IMR-90 (cell line): ENCODE results near the gene DDX27. TPM values are rescaled to one million over a fixed set of nuclear protein-coding genes. Genes with fewer than 3 reads are reported as not detected.

Experiments
- ATAC-seq: fragments of 200-7000 bp; cut with Tn5 transposase; 2 replicates; pipeline ENCODE4 v1.9.1; 2020; ENCODE audit warnings: low read depth, mild to moderate bottlenecking, moderate library complexity
- BruUV-seq: library from RNA; stranded (reverse); fragments of 400-500 nt; replicated peaks from 2 replicates; lab custom pipeline; 2021; lab: Mats Ljungman, UMichigan
- CTCF ChIA-PET: fragments of 300-600 bp; formaldehyde crosslinking; extraction: SDS; loops from one replicate; lab custom pipeline; 2021; ENCODE audit warnings: antibody characterized with exemption; lab: Yijun Ruan, JAX
- POLR2A ChIA-PET: fragments of 300-600 bp; sonication (Branson Sonifier 250); formaldehyde crosslinking; loops from one replicate; lab custom pipeline; 2022; ENCODE audit warnings: antibody characterized with exemption; ENCODE audit not compliant: unreplicated experiment; lab: Charles Lee
- DNase-seq: peaks from one replicate; pipeline ENCODE4 v3.0.0; 2013
- H2AFZ ChIP-seq: replicated peaks from 2 replicates; pipeline ENCODE3; 2013; ENCODE audit warnings: low read length, mild to moderate bottlenecking; ENCODE audit not compliant: poor library complexity
- H2AK5ac ChIP-seq: 2 replicates; pipeline ENCODE4 v1.6.1; 2013; ENCODE audit warnings: low read depth, low read length, inconsistent platforms
- H2AK9ac ChIP-seq: replicated peaks from 2 replicates; pipeline ENCODE3; 2013; ENCODE audit warnings: mild to moderate bottlenecking, low read depth, low read length, moderate library complexity; ENCODE audit not compliant: poor library complexity
- H2BK120ac ChIP-seq: 2 replicates; pipeline ENCODE4 v1.6.1; 2013; ENCODE audit warnings: low read depth, low read length, inconsistent platforms
- H2BK15ac ChIP-seq: 3 replicates; pipeline ENCODE4 v1.6.1; 2013; ENCODE audit warnings: low read depth, low read length, inconsistent platforms
- H2BK20ac ChIP-seq: 2 replicates; pipeline ENCODE4 v1.6.1; 2013; ENCODE audit warnings: low read depth, mild to moderate bottlenecking, inconsistent platforms, low read length, moderate library complexity
- H2BK5ac ChIP-seq: 2 replicates; pipeline ENCODE4 v1.6.1; 2013; ENCODE audit warnings: mild to moderate bottlenecking, low read depth, low read length, inconsistent platforms; ENCODE audit not compliant: poor library complexity, severe bottlenecking
- H3K14ac ChIP-seq: replicated peaks from 2 replicates; pipeline ENCODE4 v1.6.1; 2013; ENCODE audit warnings: low read depth, low read length, inconsistent platforms
- H3K18ac ChIP-seq: 2 replicates; pipeline ENCODE4 v1.6.1; 2013; ENCODE audit warnings: low read depth, low read length, control low read depth
- H3K23ac ChIP-seq: 2 replicates; pipeline ENCODE4 v1.6.1; 2013; ENCODE audit warnings: low read depth, low read length, inconsistent platforms
- H3K27ac ChIP-seq: 2 replicates; pipeline ENCODE4 v1.5.1; 2013; ENCODE audit warnings: mild to moderate bottlenecking, control low read depth, low read length; ENCODE audit not compliant: insufficient read depth
- H3K27me3 ChIP-seq: 2 replicates; pipeline ENCODE4 v1.6.1; 2013; ENCODE audit warnings: low read length; ENCODE audit not compliant: control insufficient read depth, insufficient read depth
- H3K36me3 ChIP-seq: 2 replicates; pipeline ENCODE4 v1.6.1; 2013; ENCODE audit warnings: low read length, mixed read lengths; ENCODE audit not compliant: control insufficient read depth, insufficient read depth
- H3K4ac ChIP-seq: 2 replicates; pipeline ENCODE4 v1.6.1; 2013; ENCODE audit warnings: low read depth, low read length, inconsistent platforms
- H3K4me1 ChIP-seq: 2 replicates; pipeline ENCODE4 v1.6.1; 2013; ENCODE audit warnings: low read length, mixed read lengths; ENCODE audit not compliant: control insufficient read depth, insufficient read depth
- H3K4me2 ChIP-seq: 2 replicates; pipeline ENCODE4 v1.6.1; 2013; ENCODE audit warnings: low read depth, mild to moderate bottlenecking, control low read depth, low read length, moderate library complexity
- H3K4me3 ChIP-seq: 2 replicates; pipeline ENCODE4 v1.5.1; 2013; ENCODE audit warnings: low read depth, mild to moderate bottlenecking, control low read depth, low read length, moderate library complexity; ENCODE audit not compliant: insufficient read depth
- H3K56ac ChIP-seq: 2 replicates; pipeline ENCODE4 v1.6.1; 2013; ENCODE audit warnings: low read length, inconsistent platforms; ENCODE audit not compliant: insufficient read depth; ENCODE audit errors: extremely low read depth
- H3K79me1 ChIP-seq, 2 experiments: 2 replicates each; pipeline ENCODE4 v1.6.1; 2013; ENCODE audit warnings: low read length in 2 of 2, inconsistent platforms in 1 of 2, low read depth in 1 of 2
- H3K9ac ChIP-seq: 2 replicates; pipeline ENCODE4 v1.6.1; 2013; ENCODE audit warnings: low read depth, low read length, control low read depth
- H3K9me1 ChIP-seq: 2 replicates; pipeline ENCODE4 v1.6.1; 2013; ENCODE audit warnings: low read length, inconsistent platforms; ENCODE audit not compliant: insufficient read depth
- H3K9me3 ChIP-seq: 2 replicates; pipeline ENCODE4 v1.6.1; 2013; ENCODE audit warnings: low read length; ENCODE audit not compliant: control insufficient read depth, insufficient read depth
- H4K20me1 ChIP-seq: 2 replicates; pipeline ENCODE4 v1.6.1; 2013; ENCODE audit warnings: low read length, inconsistent platforms; ENCODE audit not compliant: insufficient read depth
- H4K5ac ChIP-seq: 2 replicates; pipeline ENCODE4 v1.6.1; 2013; ENCODE audit warnings: mild to moderate bottlenecking, low read depth, low read length, control low read depth
- H4K8ac ChIP-seq, 2 experiments: 2 replicates each; pipeline ENCODE4 v1.6.1; 2013; ENCODE audit warnings: low read depth in 2 of 2, low read length in 2 of 2, control low read depth in 1 of 2, inconsistent platforms in 1 of 2
- H4K91ac ChIP-seq: 2 replicates; pipeline ENCODE4 v1.6.1; 2013; ENCODE audit warnings: low read depth, low read length, inconsistent platforms; ENCODE audit not compliant: insufficient read depth
- MXI1 ChIP-seq: IDR thresholded peaks from 2 replicates; pipeline ENCODE4 v1.6.1; 2012; ENCODE audit warnings: low read depth, mild to moderate bottlenecking, low read length, moderate library complexity, borderline replicate concordance
- NFE2L2 ChIP-seq: fragments of 150-350 bp; IDR thresholded peaks from 2 replicates; pipeline ENCODE4 v1.6.1; 2016; ENCODE audit warnings: low read depth, mild to moderate bottlenecking, low read length
- WGBS, 2 experiments: methylation state at CpG; one replicate each; pipeline versions ENCODE4 v1.1.5 to v1.1.7; 2013; ENCODE audit warnings: missing lambda C conversion rate in 2 of 2; ENCODE audit not compliant: insufficient read length in 1 of 2; ENCODE audit errors: extremely low coverage in 2 of 2; 5-methylcytosine and 5-hydroxymethylcytosine counted together
- dilution Hi-C: fragments of 300-500 bp; cut with HindIII; formaldehyde crosslinking; loops from one replicate; pipeline ENCODE4 v1.14.3; 2018; ENCODE audit warnings: low sequenced_read_pairs; ENCODE audit not compliant: unreplicated experiment
- in situ Hi-C: fragments of 300-500 bp; cut with MboI; formaldehyde crosslinking; loops from 3 replicates; pipeline ENCODE4 v1.14.3; 2019; ENCODE audit warnings: low sequenced_read_pairs, inconsistent platforms, mixed read lengths
- intact Hi-C: fragments of 100-400 bp; cut with micrococcal nuclease; formaldehyde crosslinking; loops from 2 replicates; pipeline ENCODE4 v1.10.0; 2022
- polyA plus RNA-seq, 3 experiments: library from polyadenylated mRNA; depleted of rRNA; stranded (reverse); fragments of >200 nt; gene quantifications; 2 replicates each; pipeline ENCODE4 v1.2.3, GENCODE V29; 2012; ENCODE audit warnings: low replicate concordance in 1 of 3
- total RNA-seq: library from RNA; depleted of rRNA; stranded (reverse); fragments of >200 nt; gene quantifications from 2 replicates; pipeline ENCODE4 v1.2.3, GENCODE V29; 2012

The DDX27 gene
- total and polyA plus RNA-seq, 2 of the 4 experiments (the other 2 are of a cell fraction) = 33.2 to 36.7 TPM

- in situ Hi-C loops = no loop called here
- Histone ChIP-seq H3K4me2 (peak overlapping the region; percentile 91), H2AK9ac (peak overlapping the region; percentile 45), H3K9ac (peak overlapping the region; percentile 85), H4K5ac (no peak overlapping the region), H3K9me1 (no peaks in the 10 kb centered on the region), H2AK5ac (no peak overlapping the region), H2BK20ac (no peak overlapping the region), H3K18ac (no peak overlapping the region), H3K27ac (peak overlapping the region; percentile 59), H3K4me3 (peak overlapping the region; percentile 75), H4K20me1 (peaks cover 52% of the 10 kb centered on the region), H3K27me3 (no peaks in the 10 kb centered on the region), H3K36me3 (no peaks in the 10 kb centered on the region), H3K4ac (peak overlapping the region; percentile 51; the same call in 1 of the 2 replicates), H2AFZ (peak overlapping the region; percentile 21), H3K79me1 (peaks cover 5 to 39% of the 10 kb centered on the region in 2 experiments; a peak in 3 of 4 replicates), H2BK120ac (no peak overlapping the region), H3K14ac (peak overlapping the region; percentile 69), H3K4me1 (no peaks in the 10 kb centered on the region), H3K23ac (peak overlapping the region; percentile 77), H4K91ac (no peak overlapping the region), H3K56ac (peak overlapping the region; percentile 37; the same call in 1 of the 2 replicates), H3K9me3 (no peaks in the 10 kb centered on the region), H2BK15ac (no peak overlapping the region), H4K8ac (no peak overlapping the region), H2BK5ac (peak overlapping the region; percentile 47)
- ChIA-PET POLR2A (interaction anchor here (0.5 to 0.6 kb wide), 2 partner anchors 19 to 1542 kb away, joined by 5 read pairs; no protein-coding TSS in a partner anchor), CTCF (interaction anchor here (0.5 to 1.2 kb wide), 3 partner anchors 11 to 30 kb away, joined by 3 to 5 read pairs (median 4); no protein-coding TSS in a partner anchor)
- dilution Hi-C loops = no loop called here
- TSS peak; percentile 34 for BruUV-seq
- TF ChIP-seq MXI1 = peak; percentile 9; the same call in 1 of the 2 replicates
- no peak for TF ChIP-seq NFE2L2
- intact Hi-C loops = loop anchor here (1.0 to 10.0 kb wide), 4 partner anchors 20 to 381 kb away; partner anchors contain the start of gene PTGIS
- DNase-seq (peak; percentile 62), ATAC-seq (peak; percentile 5; the same call in 1 of the 2 replicates)
- WGBS, 2 experiments = 0% methylated on average over 3 of the region's 19 CpGs; no CpG with 5 or more reads in 1 of the 2 experiments
Measured at GRCh38 chr20:49186535-49187329, 32.5 kb upstream of the DDX27 start.
